A549 (cell line): Measurements from ENCODE around the gene RUVBL2. TPM values are rescaled to one million over a fixed set of nuclear protein-coding genes. Genes with fewer than 3 reads are reported as not detected.
"Not testable (repeated sequence)": the region's sequence is repeated elsewhere in the genome, so short reads cannot be mapped to it uniquely, and the experiment has no call there.

Source experiments
- ATAC-seq, 2 experiments: fragments of 200-7000 bp in 1 of 2; fragments of >200 bp in 1 of 2; cut with Nextera tagmentation in 1 of 2; cut with Tn5 transposase in 1 of 2; 3 replicates each; pipeline versions ENCODE4 v1.8.0 to v1.9.1; 2018 to 2020; ENCODE audit warnings: mild to moderate bottlenecking in 1 of 2, moderate library complexity in 1 of 2
- CTCF ChIA-PET: fragments of 300-600 bp; sonication (Branson Sonifier 250); formaldehyde crosslinking; extraction: SDS; loops from one replicate; lab custom pipeline; 2021; ENCODE audit warnings: antibody characterized with exemption, inconsistent platforms; lab: Yijun Ruan, JAX
- POLR2A ChIA-PET: fragments of 350-600 bp; formaldehyde crosslinking; extraction: SDS; loops from one replicate; lab custom pipeline; 2021; ENCODE audit warnings: antibody characterized with exemption, inconsistent platforms; lab: Yijun Ruan, JAX
- DNase-seq, 2 experiments: peaks; one replicate each; pipeline versions ENCODE4 v3.0.0 to v3.0.0-alpha.2; 2011 to 2016; ENCODE audit warnings: low read depth in 1 of 2, low spot score in 1 of 2
- FAIRE-seq: peaks from 2 replicates; lab custom pipeline; 2011; peaks lifted over from hg19 to GRCh38; lab: Jason Lieb, UNC
- H3K27ac ChIP-seq, 2 experiments: fragments of >200 bp; sonication (Bioruptor Twin); formaldehyde crosslinking; 3 replicates each; pipeline ENCODE4 v1.5.1; 2016 to 2017
- H3K4me1 ChIP-seq: fragments of >200 bp; sonication (Bioruptor Twin); formaldehyde crosslinking; 3 replicates; pipeline ENCODE4 v1.6.1; 2016
- H3K4me2 ChIP-seq: fragments of >200 bp; sonication (Bioruptor Twin); formaldehyde crosslinking; 3 replicates; pipeline ENCODE4 v1.6.1; 2016
- H3K4me3 ChIP-seq: fragments of >200 bp; sonication (Bioruptor Twin); formaldehyde crosslinking; 3 replicates; pipeline ENCODE4 v1.5.1; 2016
- H3K9me3 ChIP-seq: fragments of >200 bp; sonication (Bioruptor Twin); formaldehyde crosslinking; 3 replicates; pipeline ENCODE4 v1.6.1; 2016
- ATOH8 ChIP-seq: fragments of 250-450 bp; sonication (Bioruptor Pico); IDR thresholded peaks from 2 replicates; pipeline ENCODE4 v1.5.0; 2020; ENCODE audit warnings: low read depth, mild to moderate bottlenecking, moderate library complexity
- CEBPB ChIP-seq, 2 experiments: fragments of >200 bp in 1 of 2; sonication (Bioruptor Twin) in 1 of 2; formaldehyde crosslinking in 1 of 2; IDR thresholded peaks; 2 replicates each; pipeline ENCODE4 v1.6.1; 2012 to 2016
- CTCF ChIP-seq: fragments of >200 bp; sonication (Bioruptor Twin); formaldehyde crosslinking; IDR thresholded peaks from 3 replicates; pipeline ENCODE4 v1.5.1; 2016
- ESRRA ChIP-seq: fragments of 150-350 bp; IDR thresholded peaks from 2 replicates; pipeline ENCODE4 v1.6.1; 2014; ENCODE audit warnings: mild to moderate bottlenecking, low read length, borderline replicate concordance
- HDAC2 ChIP-seq: fragments of 200-600 bp; sonication (generic); IDR thresholded peaks from 2 replicates; pipeline ENCODE4 v1.6.1; 2016
- JUN ChIP-seq, 2 experiments: fragments of >200 bp; sonication (Bioruptor Twin); formaldehyde crosslinking; IDR thresholded peaks; 2 replicates in 1 of 2; 3 replicates in 1 of 2; pipeline ENCODE4 v1.6.1; 2016 to 2017
- KDM5A ChIP-seq: fragments of 200-600 bp; sonication (generic); IDR thresholded peaks from 2 replicates; pipeline ENCODE4 v1.6.1; 2016; ENCODE audit warnings: antibody characterized with exemption, mild to moderate bottlenecking
- MAX ChIP-seq: IDR thresholded peaks from 2 replicates; pipeline ENCODE4 v1.6.1; 2012
- MAZ ChIP-seq: fragments of 150-350 bp; IDR thresholded peaks from 2 replicates; pipeline ENCODE4 v1.6.1; 2014; ENCODE audit warnings: antibody characterized with exemption, low read depth, low read length, borderline replicate concordance
- NFE2L2 ChIP-seq: fragments of 150-350 bp; conservative IDR thresholded peaks from 2 replicates; pipeline ENCODE4 v1.6.1; 2014; ENCODE audit warnings: low read length
- RAD21 ChIP-seq, 2 experiments: fragments of >200 bp in 1 of 2; sonication (Bioruptor Twin) in 1 of 2; formaldehyde crosslinking in 1 of 2; IDR thresholded peaks in 1 of 2; conservative IDR thresholded peaks in 1 of 2; 2 replicates in 1 of 2; 3 replicates in 1 of 2; pipeline ENCODE4 v1.6.1; 2012 to 2018; ENCODE audit warnings: inconsistent platforms in 1 of 2
- RARB ChIP-seq: fragments of 250-450 bp; sonication (Bioruptor Pico); IDR thresholded peaks from 2 replicates; pipeline ENCODE4 v1.8.0; 2021; ENCODE audit warnings: mild to moderate bottlenecking, moderate library complexity
- REST ChIP-seq: fragments of 200-600 bp; sonication (generic); IDR thresholded peaks from 2 replicates; pipeline ENCODE4 v1.6.1; 2016; ENCODE audit warnings: antibody characterized with exemption, mild to moderate bottlenecking, moderate library complexity
- RFX5 ChIP-seq: fragments of 450-650 bp; IDR thresholded peaks from 2 replicates; pipeline ENCODE4 v1.7.1; 2014; ENCODE audit warnings: antibody characterized with exemption, mild to moderate bottlenecking, moderate library complexity
- TFCP2L1 ChIP-seq: fragments of 250-450 bp; sonication (Bioruptor Pico); IDR thresholded peaks from 2 replicates; pipeline ENCODE4 v1.5.0; 2021; ENCODE audit warnings: mild to moderate bottlenecking
- TP53 ChIP-seq: fragments of 250-450 bp; sonication (Bioruptor Pico); IDR thresholded peaks from 2 replicates; pipeline ENCODE4 v1.5.0; 2021; ENCODE audit warnings: mild to moderate bottlenecking, moderate library complexity
- USF2 ChIP-seq: fragments of 450-650 bp; IDR thresholded peaks from 2 replicates; pipeline ENCODE4 v1.6.1; 2014; ENCODE audit warnings: antibody characterized with exemption
- WGBS: methylation state at CpG from one replicate; pipeline ENCODE4 v1.1.6; 2017; ENCODE audit errors: missing lambda C conversion rate; 5-methylcytosine and 5-hydroxymethylcytosine counted together
- polyA plus RNA-seq, 4 experiments: library from polyadenylated mRNA; depleted of rRNA in 3 of 4; stranded (reverse); fragments of >200 nt; fragmentation: RNase III in 1 of 4; extraction: RNeasy Plus Mini Kit Qiagen cat#74134 plus additional on column Dnase treatment in 1 of 4; gene quantifications; 2 replicates in 3 of 4; 3 replicates in 1 of 4; pipeline ENCODE4 v1.2.3, GENCODE V29; 2011 to 2017
- TF ChIP-seq, protein P1 (sequence below): fragments of >200 bp; sonication (Bioruptor Twin); formaldehyde crosslinking; IDR thresholded peaks from 2 replicates; pipeline ENCODE4 v1.6.1; 2016

RUVBL2 gene
- polyA plus RNA-seq, 2 of the 4 experiments (the other 2 are of a cell fraction): 186 to 225 TPM

GRCh38 chr19:49017666-49018351, 24.1 kb downstream of the RUVBL2 start:
- Histone ChIP-seq H3K9me3 (no peaks in the 10 kb centered on the region), H3K27ac (peak overlapping the region in 1 of 2 experiments; percentile 36; a peak in 1 of 6 replicates), H3K4me1 (peaks cover 14% of the 10 kb centered on the region; the same call in 2 of the 3 replicates), H3K4me3 (peak overlapping the region; percentile 21; the same call in 1 of the 3 replicates), H3K4me2 (peak overlapping the region; percentile 67)
- CTCF ChIA-PET: interaction anchor here (0.9 to 21.8 kb wide), 12 partner anchors 9 to 230 kb away, joined by 3 to 408 read pairs (median 6); partner anchors contain the start of genes GYS1, KCNA7 and RUVBL2
- peak in 1 of 2 experiments; percentile 52 for DNase-seq
- peak; percentile 27 to 66 for ATAC-seq
- 59% methylated on average over 28 of the region's 62 CpGs for WGBS
- POLR2A ChIA-PET: interaction anchor here (1.8 kb wide), 1 partner anchor 24 kb away, joined by 16 read pairs; the partner anchor contains the start of genes GYS1 and RUVBL2
- TF ChIP-seq ATOH8: no peak
- no peak for TF ChIP-seq CEBPB (IDR thresholded peaks at IDR 0.05)
- no peak for TF ChIP-seq NFE2L2
- TF ChIP-seq RFX5: no peak
- TF ChIP-seq JUN (IDR thresholded peaks at IDR 0.05): peak in 1 of 2 experiments; percentile 30; a peak in 1 of 5 replicates
- no peak for TF ChIP-seq TFCP2L1 (CRISPR knock-in tag)
- no peak for TF ChIP-seq KDM5A
- TF ChIP-seq USF2: no peak
- peak; percentile 33 for TF ChIP-seq CTCF
- no peak for FAIRE-seq

DNA sequence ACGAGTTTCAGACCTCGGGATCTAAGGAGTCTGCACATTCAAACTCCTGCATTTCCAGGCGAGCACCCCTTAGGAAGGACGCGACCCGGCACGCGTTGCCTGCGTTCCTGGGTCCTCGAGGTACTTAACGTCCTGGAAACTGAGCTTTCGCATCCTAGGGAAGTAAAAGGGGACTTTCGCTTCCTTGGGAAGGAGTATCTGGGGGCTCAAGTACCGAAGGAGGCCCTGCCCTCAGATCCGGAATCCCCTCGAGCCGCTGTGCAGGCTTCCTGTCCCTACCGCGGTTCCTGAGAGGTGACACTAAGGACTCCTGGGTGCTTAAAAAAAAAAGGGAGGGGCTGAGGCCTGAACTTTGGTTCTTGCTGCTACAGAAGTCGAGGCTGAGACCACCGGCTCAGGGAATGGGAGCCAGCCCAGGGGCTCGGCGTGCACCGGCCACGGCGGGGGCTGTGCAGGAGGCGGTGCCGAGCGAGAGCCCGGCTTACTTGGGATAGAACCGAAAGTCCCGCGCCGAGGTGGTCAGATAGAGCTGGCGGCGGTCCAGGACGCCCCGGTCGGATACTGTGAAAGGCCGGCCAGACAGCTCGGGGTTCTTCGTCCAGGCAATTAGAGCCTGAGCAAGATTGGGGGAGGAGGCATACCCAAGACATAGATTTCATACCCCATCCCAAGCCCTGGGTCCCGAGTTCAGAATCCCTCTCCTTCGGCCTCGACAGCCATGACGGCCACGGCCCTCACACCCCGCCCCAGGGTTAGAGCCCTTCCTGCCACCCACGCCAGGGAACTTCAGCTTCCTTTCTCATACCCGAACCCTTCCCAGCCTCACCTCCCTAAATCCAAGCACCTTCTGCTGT, 24.9 kb downstream of the RUVBL2 start:
- not testable (repeated sequence) for H3K27ac ChIP-seq, H3K9me3 ChIP-seq, H3K4me3 ChIP-seq, FAIRE-seq, DNase-seq
- Histone ChIP-seq H3K4me1 (peaks cover 14% of the 10 kb centered on the region; the same call in 2 of the 3 replicates), H3K4me2 (peak overlapping the region; percentile 79)
- 87% methylated on average over 50 of the region's 50 CpGs for WGBS
- ChIA-PET POLR2A (interaction anchor here (0.6 to 1.8 kb wide), 8 partner anchors 9 to 434 kb away, joined by 3 to 16 read pairs (median 4); partner anchors contain the start of genes CGB7, GYS1, LIN7B and RUVBL2), CTCF (interaction anchor here (0.6 to 21.8 kb wide), 20 partner anchors 9 to 393 kb away, joined by 3 to 408 read pairs (median 6); partner anchors contain the start of genes GYS1, KCNA7, NTF4 and RUVBL2)
- ATAC-seq: peak in 1 of 2 experiments; percentile 9; a peak in 2 of 6 replicates

DNA sequence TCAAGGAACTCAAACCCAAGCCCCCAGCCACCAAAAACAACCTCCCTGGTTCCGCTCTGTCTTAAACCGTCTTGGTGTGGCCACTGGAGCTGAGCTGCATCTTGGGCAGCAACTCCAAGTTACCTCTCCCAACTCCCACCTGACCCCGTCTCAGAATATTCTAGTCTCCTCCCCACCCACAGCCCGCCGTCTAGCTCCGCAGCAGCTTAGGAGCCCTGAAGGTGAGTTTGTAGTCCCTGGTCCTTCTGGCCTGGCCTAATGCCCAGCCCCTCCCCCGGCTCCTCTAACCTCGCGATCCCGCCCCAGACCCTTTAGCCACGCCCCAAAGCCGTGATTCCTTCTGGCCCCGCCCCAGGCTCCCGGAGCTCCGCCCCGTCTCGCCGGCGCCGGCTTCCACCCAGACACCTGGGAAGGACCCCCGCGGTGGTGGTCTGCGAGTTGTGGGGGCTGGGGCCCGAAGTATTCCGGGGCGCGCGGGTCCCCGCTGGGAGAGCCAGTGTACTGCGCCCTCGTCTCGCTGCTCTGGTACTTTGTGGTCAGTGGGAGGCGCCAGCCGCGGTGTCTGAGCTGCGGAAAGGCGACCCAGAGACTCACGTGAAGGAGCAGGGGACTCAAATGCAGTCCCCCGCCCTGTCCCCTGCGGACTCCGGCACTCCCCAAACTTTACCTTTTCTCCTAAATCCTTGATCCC, 25.7 kb downstream of the RUVBL2 start:
- H3K9me3 ChIP-seq: no peaks in the 10 kb centered on the region
- WGBS: 37% methylated on average over 17 of the region's 41 CpGs
- ChIA-PET CTCF (interaction anchor here (0.6 to 21.8 kb wide), 16 partner anchors 10 to 392 kb away, joined by 3 to 408 read pairs (median 6); partner anchors contain the start of genes GYS1, KCNA7, NTF4 and RUVBL2), POLR2A (interaction anchor here (0.6 to 1.8 kb wide), 8 partner anchors 9 to 433 kb away, joined by 3 to 16 read pairs (median 4); partner anchors contain the start of genes CGB7, GYS1, LIN7B and RUVBL2)
- peak overlapping the region; percentile 45 to 70; a peak in 5 of 6 replicates for H3K27ac ChIP-seq
- H3K4me1 ChIP-seq: peaks cover 14% of the 10 kb centered on the region; the same call in 2 of the 3 replicates
- peak; percentile 52 to 73 for ATAC-seq
- peak; percentile 74 to 77 for DNase-seq
- H3K4me2 ChIP-seq: peak overlapping the region; percentile 79
- H3K4me3 ChIP-seq: peak overlapping the region; percentile 47
- no peak for FAIRE-seq
- no peak for TF ChIP-seq USF2
- TF ChIP-seq TP53 (CRISPR knock-in tag): no peak
- 0 out of 2 replicates have a peak, but pooled peaks have one; percentile 17 for TF ChIP-seq REST
- TF ChIP-seq MAX: no peak
- peak in 1 of 2 experiments; percentile 27; a peak in 1 of 5 replicates for TF ChIP-seq RAD21 (conservative IDR thresholded peaks at IDR 0.05 in 1 of 2, IDR thresholded peaks at IDR 0.05 in 1 of 2)
- TF ChIP-seq HDAC2: no peak
- TF ChIP-seq, protein P1, sequence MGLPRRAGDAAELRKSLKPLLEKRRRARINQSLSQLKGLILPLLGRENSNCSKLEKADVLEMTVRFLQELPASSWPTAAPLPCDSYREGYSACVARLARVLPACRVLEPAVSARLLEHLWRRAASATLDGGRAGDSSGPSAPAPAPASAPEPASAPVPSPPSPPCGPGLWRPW: no peak
- TF ChIP-seq ESRRA: no peak
- TF ChIP-seq MAZ: no peak
- TF ChIP-seq RARB (CRISPR knock-in tag): no peak
